Thoracic aorta (tissue), 2 donors: ENCODE measurements around the gene KCNC3. TPM values are rescaled to one million over a fixed set of nuclear protein-coding genes. Genes with fewer than 3 reads are reported as not detected.

ENCODE experiments used
- ATAC-seq: fragments of 150-250 bp; one replicate; pipeline ENCODE4 v1.8.0; 2017; ENCODE audit warnings: low read depth; ENCODE audit not compliant: insufficient number of reproducible peaks, low FRiP score
- DNase-seq: peaks from one replicate; pipeline ENCODE4 v3.0.0-alpha.2; 2020; ENCODE audit warnings: low spot score
- H3K27ac ChIP-seq, 2 donors: fragments of 200-600 bp; sonication (generic); 1 replicate in 1 of 2; 2 replicates in 1 of 2; pipeline ENCODE4 v1.5.1; 2016; ENCODE audit warnings: mild to moderate bottlenecking in 2 of 2, moderate library complexity in 2 of 2
- H3K27me3 ChIP-seq: fragments of 200-600 bp; sonication (generic); replicated peaks from 2 replicates; pipeline ENCODE4 v1.6.0; 2016; ENCODE audit warnings: mild to moderate bottlenecking; ENCODE audit not compliant: insufficient read depth
- H3K36me3 ChIP-seq: fragments of 200-600 bp; sonication (generic); one replicate; pipeline ENCODE4 v1.5.1; 2016
- H3K4me1 ChIP-seq, 2 donors: fragments of 200-600 bp; sonication (generic); 1 replicate in 1 of 2; 2 replicates in 1 of 2; pipeline versions ENCODE4 v1.5.1 to v1.6.0; 2016; ENCODE audit warnings: low read depth in 2 of 2, mild to moderate bottlenecking in 1 of 2; ENCODE audit not compliant: control insufficient read depth in 1 of 2
- H3K4me3 ChIP-seq: fragments of 200-600 bp; sonication (generic); 2 replicates; pipeline ENCODE4 v1.5.1; 2016; ENCODE audit warnings: mild to moderate bottlenecking
- H3K9me3 ChIP-seq: fragments of 200-600 bp; sonication (generic); 2 replicates; pipeline ENCODE4 v1.5.1; 2016
- total RNA-seq, 2 donors: library from RNA; depleted of rRNA; stranded (reverse); fragments of >200 nt; gene quantifications; one replicate each; pipeline versions ENCODE4 v1.1.0 to v1.2.3, GENCODE V29; 2016
- TF ChIP-seq, protein P1 (sequence below): fragments of 200-600 bp; sonication (generic); IDR thresholded peaks from one replicate; pipeline ENCODE4 v1.5.1; 2019; ENCODE audit warnings: antibody characterized with exemption

KCNC3 gene
- total RNA-seq, 2 donors from 2014 or later, result 1.3 to 4.2 TPM

DNA sequence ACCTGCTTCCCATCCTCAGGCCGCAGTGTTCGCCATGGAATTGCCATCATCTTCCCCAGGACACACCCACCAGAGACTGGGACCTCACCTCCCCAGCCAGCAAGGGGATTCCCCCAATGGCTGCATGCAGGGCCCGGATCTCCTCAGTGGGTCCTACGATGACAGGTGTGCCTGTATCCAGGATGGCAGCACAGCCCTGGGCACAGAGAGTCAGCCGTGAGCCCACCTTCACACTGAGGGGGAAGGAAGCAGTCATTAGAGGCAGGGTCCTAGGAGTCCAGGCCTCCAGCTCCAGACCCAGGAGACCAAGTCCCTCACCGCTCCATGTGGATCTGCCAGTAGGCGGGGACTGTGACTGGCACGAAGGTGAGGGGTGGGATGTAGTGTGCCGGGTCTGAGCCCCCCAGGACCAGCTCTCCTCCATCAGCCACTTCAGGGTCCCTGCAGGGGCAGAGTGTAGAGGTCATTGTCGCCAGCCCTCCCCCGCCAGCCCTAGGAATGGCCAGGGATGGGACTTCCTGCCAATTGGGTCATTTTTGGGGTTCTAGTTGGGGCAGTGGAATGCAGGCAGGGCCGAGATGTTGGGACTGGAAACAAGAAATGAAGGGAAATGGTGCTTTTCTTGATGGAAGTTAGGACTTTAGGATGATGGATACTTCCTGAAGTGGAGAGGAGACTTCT is 5.7 kb upstream of the KCNC3 start:
- Histone ChIP-seq H3K4me1 (peaks cover 3 to 22% of the 10 kb centered on the region in 2 donors), H3K36me3 (no peaks in the 10 kb centered on the region), H3K9me3 (no peaks in the 10 kb centered on the region), H3K27ac (no peak overlapping the region), H3K27me3 (peaks cover 9% of the 10 kb centered on the region), H3K4me3 (no peak overlapping the region)
- no peak for DNase-seq
- no peak for ATAC-seq
- TF ChIP-seq, protein P1, sequence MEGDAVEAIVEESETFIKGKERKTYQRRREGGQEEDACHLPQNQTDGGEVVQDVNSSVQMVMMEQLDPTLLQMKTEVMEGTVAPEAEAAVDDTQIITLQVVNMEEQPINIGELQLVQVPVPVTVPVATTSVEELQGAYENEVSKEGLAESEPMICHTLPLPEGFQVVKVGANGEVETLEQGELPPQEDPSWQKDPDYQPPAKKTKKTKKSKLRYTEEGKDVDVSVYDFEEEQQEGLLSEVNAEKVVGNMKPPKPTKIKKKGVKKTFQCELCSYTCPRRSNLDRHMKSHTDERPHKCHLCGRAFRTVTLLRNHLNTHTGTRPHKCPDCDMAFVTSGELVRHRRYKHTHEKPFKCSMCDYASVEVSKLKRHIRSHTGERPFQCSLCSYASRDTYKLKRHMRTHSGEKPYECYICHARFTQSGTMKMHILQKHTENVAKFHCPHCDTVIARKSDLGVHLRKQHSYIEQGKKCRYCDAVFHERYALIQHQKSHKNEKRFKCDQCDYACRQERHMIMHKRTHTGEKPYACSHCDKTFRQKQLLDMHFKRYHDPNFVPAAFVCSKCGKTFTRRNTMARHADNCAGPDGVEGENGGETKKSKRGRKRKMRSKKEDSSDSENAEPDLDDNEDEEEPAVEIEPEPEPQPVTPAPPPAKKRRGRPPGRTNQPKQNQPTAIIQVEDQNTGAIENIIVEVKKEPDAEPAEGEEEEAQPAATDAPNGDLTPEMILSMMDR, result no peak

DNA sequence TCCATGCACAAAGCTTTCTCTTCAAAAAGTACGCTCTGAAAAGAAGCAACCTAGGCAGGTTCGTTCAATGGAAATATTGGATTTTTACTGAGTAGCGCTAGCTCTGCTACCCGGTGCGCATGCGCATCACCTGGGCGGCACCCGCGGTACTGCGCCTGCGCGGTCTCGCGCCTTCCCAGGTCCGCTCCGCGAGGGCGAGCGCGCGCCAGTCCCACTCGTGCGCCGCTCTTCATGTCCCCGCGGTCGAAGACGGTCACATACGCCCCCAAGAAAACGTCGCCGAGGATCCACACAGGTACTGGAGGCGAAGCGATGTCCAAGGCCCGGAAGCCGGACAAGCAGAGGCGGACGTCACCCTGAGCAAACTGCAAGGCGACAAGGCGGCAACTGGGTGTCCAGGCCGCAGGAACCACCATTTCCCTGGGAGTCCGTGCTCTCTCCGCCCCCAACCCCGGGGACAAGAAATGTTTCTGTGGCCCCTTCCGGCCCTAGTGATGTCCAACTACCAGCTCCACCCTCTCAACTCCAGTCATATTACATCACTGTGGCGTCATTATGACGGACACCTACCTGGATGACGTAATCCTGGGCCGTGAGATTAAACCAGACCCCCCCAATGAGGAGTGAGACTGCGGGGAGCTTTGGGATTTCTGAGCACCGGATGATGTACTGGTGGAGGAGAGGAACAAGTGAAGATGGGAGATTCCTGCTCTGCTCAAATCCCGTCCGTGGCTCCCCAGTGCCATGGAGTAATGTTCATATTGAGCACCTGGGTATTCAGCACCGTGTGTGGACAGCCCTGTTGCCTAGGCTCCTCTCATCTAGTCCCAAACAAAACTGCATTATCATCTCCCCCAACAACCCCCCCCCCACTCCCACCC is 4.8 kb upstream of the KCNC3 start:
- Histone ChIP-seq H3K27me3 (peaks cover 9% of the 10 kb centered on the region), H3K4me1 (peaks cover 3 to 28% of the 10 kb centered on the region in 2 donors)
- TF ChIP-seq, protein P1, result no peak

DNA sequence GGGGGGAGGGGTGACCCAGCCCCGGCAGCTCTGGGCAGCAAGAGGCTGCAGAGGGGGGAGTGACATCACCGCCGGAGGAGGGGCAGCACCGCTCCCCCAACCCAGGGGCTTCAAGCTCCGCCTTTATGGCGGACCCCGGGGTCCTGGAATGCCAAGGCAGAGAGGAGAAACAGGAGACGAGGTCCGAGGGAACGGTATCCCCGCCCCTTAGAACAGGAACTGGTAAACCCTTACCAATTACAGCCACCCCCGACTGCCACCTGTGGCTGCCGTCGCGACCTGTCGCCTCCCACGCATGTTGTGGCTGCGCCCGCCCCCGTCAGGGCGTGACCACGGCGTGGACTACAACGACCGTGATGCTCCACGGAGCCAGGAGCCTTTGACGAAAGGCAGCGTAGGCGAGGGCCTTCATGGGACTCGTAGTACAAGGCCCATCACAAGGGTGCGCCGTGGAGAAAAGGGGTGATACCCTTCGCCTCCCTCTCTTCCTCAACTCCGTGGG is 4.1 kb upstream of the KCNC3 start:
- Histone ChIP-seq H3K27me3 (peaks cover 9% of the 10 kb centered on the region), H3K4me1 (peaks cover 3 to 28% of the 10 kb centered on the region in 2 donors), H3K27ac (peak overlapping the region in 1 of 2 donors; percentile 29), H3K4me3 (peak overlapping the region; percentile 66), H3K36me3 (no peaks in the 10 kb centered on the region), H3K9me3 (no peaks in the 10 kb centered on the region)
- ATAC-seq (no peak), DNase-seq (peak; percentile 56)
- TF ChIP-seq, protein P1, result no peak

More for the DNA sequence above, 4.8 kb upstream of the KCNC3 start:
- DNase-seq (no peak), ATAC-seq (no peak)
- H3K36me3 ChIP-seq, result no peaks in the 10 kb centered on the region
- peak overlapping the region; percentile 66 for H3K4me3 ChIP-seq
- peak overlapping the region in 1 of 2 donors; percentile 29 for H3K27ac ChIP-seq
- no peaks in the 10 kb centered on the region for H3K9me3 ChIP-seq

DNA sequence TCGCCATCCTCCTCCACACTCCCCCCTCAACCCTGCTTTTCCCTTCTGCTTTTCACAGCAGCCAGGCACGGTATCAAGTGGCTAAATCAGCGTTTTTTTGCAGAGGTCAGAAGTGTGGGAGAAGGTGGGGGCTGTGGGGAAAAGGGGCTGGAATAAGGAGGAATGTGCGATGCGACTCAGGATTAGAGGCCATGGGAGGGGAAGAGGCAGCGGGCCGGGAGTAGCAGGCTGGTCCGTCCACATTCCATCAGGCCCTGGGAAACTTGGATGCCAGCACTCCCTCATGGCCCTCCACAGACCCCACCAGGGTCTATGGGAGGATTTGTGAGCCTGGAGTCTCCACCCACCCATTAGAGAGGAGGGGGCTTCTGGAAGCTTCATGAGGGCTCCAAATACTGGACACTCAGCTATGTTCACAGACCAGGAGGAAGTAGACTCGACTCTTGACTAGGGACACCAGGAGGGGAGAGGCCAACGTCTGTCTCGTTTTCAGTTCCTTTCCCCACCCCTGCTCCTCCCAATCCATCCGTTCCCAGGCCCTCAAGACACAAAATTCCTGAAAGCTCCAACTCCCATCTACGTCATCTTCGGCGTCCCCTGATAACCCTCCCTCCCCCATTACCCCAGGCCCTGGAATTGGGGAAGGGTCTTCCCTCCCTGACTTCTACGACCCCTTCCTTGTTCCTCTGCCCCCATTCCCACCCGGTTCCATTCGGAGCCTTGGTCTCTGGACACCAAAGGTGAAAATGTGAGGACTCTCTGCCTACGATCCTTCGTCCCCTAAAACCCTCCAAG is 3.3 kb upstream of the KCNC3 start:
- Histone ChIP-seq H3K4me1 (peaks cover 3 to 28% of the 10 kb centered on the region in 2 donors), H3K4me3 (peak overlapping the region; percentile 66), H3K36me3 (no peaks in the 10 kb centered on the region), H3K9me3 (no peaks in the 10 kb centered on the region), H3K27me3 (peaks cover 14% of the 10 kb centered on the region), H3K27ac (peak overlapping the region in 1 of 2 donors; percentile 29)
- ATAC-seq (no peak), DNase-seq (no peak)
- TF ChIP-seq, protein P1, result no peak
